Fibroblast of the aortic adventitia (primary cell): ENCODE measurements around the gene TPRG1L. TPM values are rescaled to one million over a fixed set of nuclear protein-coding genes. Genes with fewer than 3 reads are reported as not detected.

Experiments used
- DNase-seq: peaks from one replicate; pipeline ENCODE4 v3.0.0-alpha.2; 2010; ENCODE audit warnings: low read depth
- H3K4me3 ChIP-seq: 2 replicates; pipeline ENCODE4 v1.5.1; 2011; ENCODE audit warnings: low read depth, mild to moderate bottlenecking, control low read depth, low read length, moderate library complexity
- total RNA-seq: library from RNA; depleted of rRNA; stranded (reverse); fragments of >200 nt; gene quantifications from 2 replicates; pipeline ENCODE4 v1.2.3, GENCODE V29; 2012; ENCODE audit warnings: low replicate concordance
- TF ChIP-seq, protein P1 (sequence below): IDR thresholded peaks from 2 replicates; pipeline ENCODE4 v1.5.1; 2011; ENCODE audit warnings: mild to moderate bottlenecking, low read length, control low read depth, inconsistent platforms; ENCODE audit not compliant: insufficient read depth

TPRG1L gene
- total RNA-seq, 1 donor = 44.4 TPM

DNA sequence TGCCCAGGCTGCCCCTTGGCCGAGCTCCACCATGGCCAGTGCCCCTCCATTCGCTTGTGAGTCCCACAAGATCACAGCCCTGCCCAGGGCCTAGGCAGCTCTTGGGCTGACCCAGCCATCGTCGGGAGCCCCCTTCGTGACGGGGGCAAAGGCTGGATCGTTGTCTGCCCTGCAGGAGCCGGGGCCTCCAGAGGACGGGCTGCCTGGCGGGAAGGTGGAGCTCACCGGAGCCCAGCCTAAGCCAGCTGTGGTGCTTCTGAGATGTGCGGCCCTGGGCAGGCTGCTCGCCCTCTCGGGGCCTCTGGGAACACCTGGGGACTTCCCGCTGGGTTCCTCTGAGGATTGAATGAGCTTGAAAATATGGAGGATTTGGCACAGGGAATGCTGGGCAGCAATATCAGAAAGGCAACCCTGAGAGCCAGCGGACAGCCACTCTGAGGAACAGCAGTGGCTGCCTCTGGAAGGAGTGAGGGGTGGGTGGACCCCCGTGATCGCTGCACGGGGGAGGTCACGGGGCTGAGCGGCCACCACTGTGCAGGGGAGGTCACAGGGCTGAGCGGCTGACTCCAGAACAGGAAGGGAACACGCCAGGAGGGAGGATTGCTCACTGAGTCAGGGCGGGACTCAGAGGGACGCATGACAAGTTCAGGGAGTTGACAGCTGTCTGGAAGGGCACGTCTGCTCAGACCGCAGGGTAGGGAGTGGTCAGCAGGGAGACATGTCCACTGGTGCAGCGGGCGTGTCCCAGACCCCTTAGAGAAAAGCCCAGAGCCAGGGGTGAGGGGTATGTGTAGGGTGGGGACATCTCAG lies 46.8 kb downstream of the TPRG1L start:
- no peak overlapping the region for H3K4me3 ChIP-seq
- DNase-seq = no peak
- TF ChIP-seq, protein P1, sequence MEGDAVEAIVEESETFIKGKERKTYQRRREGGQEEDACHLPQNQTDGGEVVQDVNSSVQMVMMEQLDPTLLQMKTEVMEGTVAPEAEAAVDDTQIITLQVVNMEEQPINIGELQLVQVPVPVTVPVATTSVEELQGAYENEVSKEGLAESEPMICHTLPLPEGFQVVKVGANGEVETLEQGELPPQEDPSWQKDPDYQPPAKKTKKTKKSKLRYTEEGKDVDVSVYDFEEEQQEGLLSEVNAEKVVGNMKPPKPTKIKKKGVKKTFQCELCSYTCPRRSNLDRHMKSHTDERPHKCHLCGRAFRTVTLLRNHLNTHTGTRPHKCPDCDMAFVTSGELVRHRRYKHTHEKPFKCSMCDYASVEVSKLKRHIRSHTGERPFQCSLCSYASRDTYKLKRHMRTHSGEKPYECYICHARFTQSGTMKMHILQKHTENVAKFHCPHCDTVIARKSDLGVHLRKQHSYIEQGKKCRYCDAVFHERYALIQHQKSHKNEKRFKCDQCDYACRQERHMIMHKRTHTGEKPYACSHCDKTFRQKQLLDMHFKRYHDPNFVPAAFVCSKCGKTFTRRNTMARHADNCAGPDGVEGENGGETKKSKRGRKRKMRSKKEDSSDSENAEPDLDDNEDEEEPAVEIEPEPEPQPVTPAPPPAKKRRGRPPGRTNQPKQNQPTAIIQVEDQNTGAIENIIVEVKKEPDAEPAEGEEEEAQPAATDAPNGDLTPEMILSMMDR = no peak

GRCh38 chr1:3672231-3672970 lies 47.6 kb downstream of the TPRG1L start:
- H3K4me3 ChIP-seq = no peak overlapping the region
- TF ChIP-seq, protein P1 = no peak
- no peak for DNase-seq

DNA sequence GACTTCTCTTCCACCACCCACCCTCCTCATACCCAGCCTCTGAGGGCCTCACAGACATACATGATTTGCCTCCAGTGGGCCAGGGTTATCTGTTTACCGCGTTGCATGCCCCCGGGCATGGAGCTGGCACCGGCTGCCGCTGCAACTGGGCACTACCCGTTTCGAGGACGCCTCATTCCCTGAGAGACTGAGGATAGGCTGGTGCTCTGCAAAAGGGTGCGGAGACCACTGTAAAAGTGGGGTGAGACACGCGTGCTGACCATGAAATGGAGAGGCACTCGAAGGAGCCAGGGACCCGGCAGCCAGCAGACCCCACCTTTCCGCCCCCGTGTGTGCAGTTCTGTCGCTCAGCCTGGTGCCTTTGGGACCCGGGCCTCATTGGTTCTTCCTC lies 48.2 kb downstream of the TPRG1L start:
- DNase-seq = no peak
- H3K4me3 ChIP-seq = no peak overlapping the region
- TF ChIP-seq, protein P1 = no peak

DNA sequence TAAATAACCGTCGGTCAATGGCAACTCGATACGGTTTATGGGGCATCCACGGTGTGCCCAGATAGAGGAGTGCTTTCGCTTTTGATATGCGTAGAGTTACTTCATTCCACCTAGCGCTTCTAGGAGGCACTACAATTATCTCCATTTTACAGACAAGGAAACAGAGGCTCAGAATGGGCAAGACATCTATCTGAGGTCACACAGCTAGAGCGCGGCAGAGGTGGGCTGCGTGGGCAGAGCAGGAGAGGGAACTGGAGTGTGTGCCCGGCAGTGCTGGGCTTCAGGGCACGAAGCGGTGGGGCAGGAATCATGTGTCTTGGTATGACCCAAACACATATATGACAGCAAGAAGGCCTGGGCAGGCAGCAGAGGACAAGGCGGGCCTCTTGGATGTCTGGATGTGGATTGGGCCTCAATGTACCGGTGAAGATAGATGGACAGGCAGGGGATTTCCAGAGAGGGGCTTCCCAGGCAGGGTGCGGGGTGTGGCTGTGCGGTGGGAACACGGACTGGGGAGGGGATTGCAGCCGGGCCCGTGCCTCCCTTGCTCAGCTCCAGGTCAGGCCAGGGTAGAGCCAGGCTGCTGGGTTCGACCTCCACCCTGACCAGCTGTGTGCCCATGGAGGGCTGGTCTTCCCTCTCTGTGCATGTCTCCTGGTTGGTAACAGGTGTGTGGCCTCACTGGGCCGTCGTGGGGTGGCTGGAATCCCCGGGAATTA lies 48.7 kb downstream of the TPRG1L start:
- H3K4me3 ChIP-seq = no peak overlapping the region
- no peak for DNase-seq
- TF ChIP-seq, protein P1 = no peak

DNA sequence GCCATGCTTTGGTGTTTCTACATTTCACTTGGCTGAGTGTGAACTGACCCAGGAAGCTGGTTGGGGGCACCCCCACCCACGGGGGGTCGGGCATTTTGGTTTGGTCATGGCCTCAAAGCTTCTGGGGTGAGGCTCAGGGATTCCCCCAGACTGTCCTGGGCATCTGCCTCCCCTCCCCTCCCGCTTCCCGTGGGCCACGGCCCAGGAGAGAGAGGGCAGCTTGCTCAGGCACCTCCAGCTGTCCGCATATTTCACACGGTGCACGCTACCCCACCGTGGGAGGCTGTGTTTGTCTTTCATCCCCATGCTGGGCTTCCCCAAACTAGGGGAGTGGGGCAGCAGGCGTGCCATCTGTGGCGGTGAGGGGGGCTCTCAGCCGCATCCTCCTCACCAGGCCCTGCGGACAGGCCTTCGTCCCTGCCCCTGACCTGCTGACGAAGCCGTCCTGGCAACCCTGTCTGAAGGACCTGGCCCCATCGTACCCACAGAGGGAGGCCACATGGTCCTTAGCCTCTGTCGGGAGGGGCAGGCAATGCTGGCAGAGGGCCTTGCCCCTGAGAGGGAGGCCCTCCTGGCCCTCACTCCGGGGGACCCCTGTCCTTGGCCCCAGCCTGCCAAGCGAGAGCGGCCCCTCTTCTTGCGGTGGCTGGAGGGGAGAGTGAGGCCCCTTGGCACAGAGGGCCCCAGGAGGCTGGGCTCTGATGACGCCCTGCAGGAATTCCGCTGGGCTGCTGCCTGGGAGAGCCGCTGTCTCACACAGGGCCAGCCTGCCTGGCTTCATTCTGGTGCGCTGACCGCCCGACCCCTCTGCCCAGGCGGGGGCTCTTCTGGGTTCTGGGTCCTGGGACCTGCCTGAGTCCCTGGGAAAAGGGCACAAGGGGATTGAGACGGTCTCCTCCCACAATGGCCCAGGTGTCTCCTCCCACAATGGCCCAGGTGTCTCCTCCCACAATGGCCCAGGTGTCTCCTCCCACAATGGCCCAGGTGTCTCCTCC lies 49.6 kb downstream of the TPRG1L start:
- TF ChIP-seq, protein P1 = no peak
- no peak overlapping the region for H3K4me3 ChIP-seq
- no peak for DNase-seq

DNA sequence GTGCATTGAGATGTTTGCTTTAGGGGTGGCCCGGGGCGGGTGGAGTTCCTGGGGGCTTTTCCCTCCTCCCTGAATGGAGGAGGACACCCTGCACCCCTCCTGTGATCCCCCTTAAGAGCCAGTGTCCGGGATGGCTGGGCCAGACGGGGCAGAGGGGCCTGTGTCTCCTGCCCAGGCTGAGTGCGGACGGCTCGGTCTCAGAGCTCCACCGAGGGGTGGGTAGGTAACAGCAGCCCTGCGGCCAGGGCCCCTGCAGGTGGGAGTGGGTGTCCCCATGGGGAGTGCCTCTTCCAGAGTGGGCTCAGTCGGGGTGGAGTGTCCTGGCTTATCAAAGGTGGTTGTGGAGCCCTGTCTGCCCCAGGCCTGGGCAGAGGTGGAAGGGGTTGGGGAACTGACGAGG lies 50.6 kb downstream of the TPRG1L start:
- DNase-seq = no peak
- TF ChIP-seq, protein P1 = no peak
- H3K4me3 ChIP-seq = no peak overlapping the region
